Raji (cell line): ENCODE measurements around the gene BRCA1.

Experiments used
- POLR2A ChIP-seq: IDR thresholded peaks from 2 replicates; pipeline ENCODE4 v1.6.1; 2011; ENCODE audit warnings: low read depth, low read length, control low read depth; ENCODE audit not compliant: insufficient read depth

Gene BRCA1

GRCh38 chr17:43030137-43030767 is 94.9 kb downstream of the BRCA1 start:
- TF ChIP-seq POLR2A: no peak

GRCh38 chr17:43028221-43028861 is 96.8 kb downstream of the BRCA1 start:
- no peak for TF ChIP-seq POLR2A

GRCh38 chr17:43027091-43028032 is 97.8 kb downstream of the BRCA1 start:
- no peak for TF ChIP-seq POLR2A

- TF ChIP-seq POLR2A: no peak
These were observed 98.6 kb downstream of the BRCA1 start for GRCh38 chr17:43026595-43026994.

- no peak for TF ChIP-seq POLR2A
These were observed 99.2 kb downstream of the BRCA1 start for GRCh38 chr17:43025766-43026537.

- no peak for TF ChIP-seq POLR2A
These were observed 99.9 kb downstream of the BRCA1 start for GRCh38 chr17:43025290-43025657.

- no peak for TF ChIP-seq POLR2A
These were observed 100.5 kb downstream of the BRCA1 start, which contains the start of gene RND2 for GRCh38 chr17:43024407-43025289. RND2 (plus strand) TSS chr17:43025231; CDS start chr17:43025348, 117 bp downstream.

- 0 out of 2 replicates have a peak, but pooled peaks have one; percentile 17 for TF ChIP-seq POLR2A
These were observed 103.2 kb downstream of the BRCA1 start, which contains the start of gene VAT1 for GRCh38 chr17:43021741-43022512. VAT1 (minus strand) TSS chr17:43022385; CDS start chr17:43022322, 63 bp downstream.

- no peak for TF ChIP-seq POLR2A
These were observed 104.1 kb downstream of the BRCA1 start for GRCh38 chr17:43020789-43021740.

GRCh38 chr17:43020030-43020621 is 105.0 kb downstream of the BRCA1 start:
- no peak for TF ChIP-seq POLR2A

GRCh38 chr17:43019418-43019817 is 105.7 kb downstream of the BRCA1 start:
- no peak for TF ChIP-seq POLR2A

- no peak for TF ChIP-seq POLR2A
These were observed 106.2 kb downstream of the BRCA1 start for GRCh38 chr17:43018932-43019331.
